ENCODE measurements around the gene HAP1.

The HAP1 gene

DNA sequence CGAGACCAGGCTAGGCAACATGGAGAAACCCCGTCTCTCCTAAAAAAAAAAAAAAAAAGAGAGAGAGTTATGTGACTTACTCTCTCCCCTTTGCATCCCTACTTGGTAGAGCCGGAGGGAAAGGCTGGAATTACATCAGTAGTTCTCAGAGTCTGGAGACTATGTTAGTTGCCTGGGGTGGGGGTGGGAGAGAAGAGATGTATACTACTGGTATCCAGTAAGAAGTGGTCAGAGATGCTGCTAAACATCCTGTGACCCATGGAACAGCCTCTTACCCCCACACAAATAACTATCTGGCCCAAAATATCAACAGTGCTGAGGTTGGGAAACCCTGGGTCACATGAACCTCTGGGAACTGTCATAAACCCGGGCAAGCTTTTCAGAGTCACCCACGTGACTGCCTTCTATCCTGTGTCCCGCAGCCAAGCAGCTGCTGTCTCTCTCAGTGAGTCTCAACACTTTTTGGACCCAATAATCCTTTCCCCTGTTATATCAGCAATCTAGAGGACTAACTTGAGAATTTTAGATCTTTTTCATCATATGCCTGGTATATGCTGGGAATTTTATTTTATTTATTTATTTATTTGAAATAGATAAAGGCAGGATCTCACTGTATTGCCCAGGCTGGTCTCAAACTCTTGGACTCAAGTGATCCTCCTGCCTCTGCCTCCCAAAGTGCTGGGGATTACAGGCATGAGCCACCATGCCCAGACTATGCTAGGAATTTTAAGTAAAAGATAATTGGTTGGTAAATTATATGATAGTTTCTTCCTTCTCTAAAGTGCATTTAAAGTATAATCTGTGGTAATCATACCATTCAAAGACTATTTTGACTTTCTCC, 37.1 kb downstream of the HAP1 start (continued):
- TF ChIP-seq PRDM1 (tag by site-specific recombination; IDR thresholded peaks at IDR 0.05) (peak; percentile 80), ZNF146 (tag by site-specific recombination; IDR thresholded peaks at IDR 0.05) (no peak), ZBTB17 (tag by site-specific recombination; IDR thresholded peaks at IDR 0.05) (no peak), ZNF248 (tag by site-specific recombination; IDR thresholded peaks at IDR 0.05) (no peak), ZBTB20 (tag by site-specific recombination; IDR thresholded peaks at IDR 0.05) (no peak), REPIN1 (tag by site-specific recombination; IDR thresholded peaks at IDR 0.05; ENCODE audit: low read depth) (no peak), ZNF433 (tag by site-specific recombination; IDR thresholded peaks at IDR 0.05; ENCODE audit: low read depth) (no peak), ZNF335 (tag by site-specific recombination; conservative IDR thresholded peaks at IDR 0.05) (peak; percentile 65), ZNF830 (tag by site-specific recombination; IDR thresholded peaks at IDR 0.05; ENCODE audit: low read depth) (no peak), KLF8 (tag by site-specific recombination; IDR thresholded peaks at IDR 0.05) (0 out of 2 replicates have a peak, but pooled peaks have one; percentile 16), ZNF155 (tag by site-specific recombination; IDR thresholded peaks at IDR 0.05) (no peak), ZNF366 (tag by site-specific recombination; conservative IDR thresholded peaks at IDR 0.05) (0 out of 2 replicates have a peak, but pooled peaks have one; percentile 5), ZEB2 (tag by site-specific recombination; IDR thresholded peaks at IDR 0.05) (no peak), ZNF561 (tag by site-specific recombination; IDR thresholded peaks at IDR 0.05; ENCODE audit: borderline replicate concordance) (no peak), GFI1B (tag by site-specific recombination; IDR thresholded peaks at IDR 0.05) (no peak)
- TF ChIP-seq, protein P1, sequence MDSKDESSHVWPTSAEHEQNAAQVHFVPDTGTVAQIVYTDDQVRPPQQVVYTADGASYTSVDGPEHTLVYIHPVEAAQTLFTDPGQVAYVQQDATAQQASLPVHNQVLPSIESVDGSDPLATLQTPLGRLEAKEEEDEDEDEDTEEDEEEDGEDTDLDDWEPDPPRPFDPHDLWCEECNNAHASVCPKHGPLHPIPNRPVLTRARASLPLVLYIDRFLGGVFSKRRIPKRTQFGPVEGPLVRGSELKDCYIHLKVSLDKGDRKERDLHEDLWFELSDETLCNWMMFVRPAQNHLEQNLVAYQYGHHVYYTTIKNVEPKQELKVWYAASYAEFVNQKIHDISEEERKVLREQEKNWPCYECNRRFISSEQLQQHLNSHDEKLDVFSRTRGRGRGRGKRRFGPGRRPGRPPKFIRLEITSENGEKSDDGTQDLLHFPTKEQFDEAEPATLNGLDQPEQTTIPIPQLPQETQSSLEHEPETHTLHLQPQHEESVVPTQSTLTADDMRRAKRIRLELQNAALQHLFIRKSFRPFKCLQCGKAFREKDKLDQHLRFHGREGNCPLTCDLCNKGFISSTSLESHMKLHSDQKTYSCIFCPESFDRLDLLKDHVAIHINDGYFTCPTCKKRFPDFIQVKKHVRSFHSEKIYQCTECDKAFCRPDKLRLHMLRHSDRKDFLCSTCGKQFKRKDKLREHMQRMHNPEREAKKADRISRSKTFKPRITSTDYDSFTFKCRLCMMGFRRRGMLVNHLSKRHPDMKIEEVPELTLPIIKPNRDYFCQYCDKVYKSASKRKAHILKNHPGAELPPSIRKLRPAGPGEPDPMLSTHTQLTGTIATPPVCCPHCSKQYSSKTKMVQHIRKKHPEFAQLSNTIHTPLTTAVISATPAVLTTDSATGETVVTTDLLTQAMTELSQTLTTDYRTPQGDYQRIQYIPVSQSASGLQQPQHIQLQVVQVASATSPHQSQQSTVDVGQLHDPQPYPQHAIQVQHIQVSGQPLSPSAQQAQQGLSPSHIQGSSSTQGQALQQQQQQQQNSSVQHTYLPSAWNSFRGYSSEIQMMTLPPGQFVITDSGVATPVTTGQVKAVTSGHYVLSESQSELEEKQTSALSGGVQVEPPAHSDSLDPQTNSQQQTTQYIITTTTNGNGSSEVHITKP (tag by site-specific recombination; IDR thresholded peaks at IDR 0.05) = peak; percentile 97
- TF ChIP-seq, protein P2, sequence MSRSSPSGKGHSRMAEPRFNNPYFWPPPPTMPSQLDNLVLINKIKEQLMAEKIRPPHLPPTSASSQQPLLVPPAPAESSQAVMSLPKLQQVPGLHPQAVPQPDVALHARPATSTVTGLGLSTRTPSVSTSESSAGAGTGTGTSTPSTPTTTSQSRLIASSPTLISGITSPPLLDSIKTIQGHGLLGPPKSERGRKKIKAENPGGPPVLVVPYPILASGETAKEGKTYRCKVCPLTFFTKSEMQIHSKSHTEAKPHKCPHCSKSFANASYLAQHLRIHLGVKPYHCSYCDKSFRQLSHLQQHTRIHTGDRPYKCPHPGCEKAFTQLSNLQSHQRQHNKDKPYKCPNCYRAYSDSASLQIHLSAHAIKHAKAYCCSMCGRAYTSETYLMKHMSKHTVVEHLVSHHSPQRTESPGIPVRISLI (tag by site-specific recombination; IDR thresholded peaks at IDR 0.05) = no peak

DNA sequence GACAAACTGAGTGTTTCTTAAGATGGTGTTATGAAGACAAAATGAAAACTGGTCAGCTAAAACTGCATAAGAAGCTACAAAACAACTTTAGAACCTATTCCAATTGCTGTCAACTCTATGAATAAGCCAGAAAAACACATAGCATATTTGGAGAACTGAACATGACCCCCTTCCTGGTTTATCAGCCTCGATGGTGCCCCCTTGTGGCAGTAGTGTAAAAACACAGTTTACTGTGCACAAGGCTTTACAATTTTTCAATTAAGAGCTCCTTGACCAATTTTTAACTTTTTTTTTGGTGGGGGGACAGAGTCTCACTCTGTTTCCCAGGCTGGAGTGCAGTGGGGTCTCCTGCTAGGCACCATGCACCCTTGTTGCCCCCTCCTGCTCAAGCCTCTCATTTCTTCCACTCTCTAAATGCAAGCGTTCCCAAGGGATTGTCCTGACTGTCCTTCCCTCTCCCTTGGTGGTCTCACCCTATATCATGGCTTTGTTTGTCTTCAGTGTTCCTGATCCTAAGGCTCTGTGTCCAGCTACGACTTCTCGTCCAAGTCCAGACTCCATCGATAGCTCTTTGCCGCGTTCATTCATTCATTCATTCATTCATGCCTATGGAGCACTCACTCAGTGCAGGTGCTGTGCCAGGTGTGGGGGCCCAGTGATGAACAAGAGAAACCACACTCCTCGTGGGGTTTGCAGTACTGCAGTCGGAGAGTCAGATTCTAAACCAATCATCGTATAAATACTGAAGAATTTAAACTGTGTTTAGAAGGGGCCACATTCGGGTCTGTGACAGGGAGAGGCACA, 38.3 kb downstream of the HAP1 start:
- ChIA-PET CTCF (interaction anchor here (0.5 to 4.5 kb wide), 38 partner anchors 11 to 1485 kb away, joined by 3 to 103 read pairs (median 4); partner anchors contain the start of genes GAST and JUP), POLR2A (interaction anchor here (0.7 to 2.6 kb wide), 6 partner anchors 11 to 116 kb away, joined by 3 to 9 read pairs (median 6); partner anchors contain the start of genes HAP1, JUP and P3H4)
- no peak overlapping the region for H3K4me3 ChIP-seq (ENCODE audit: low read depth, low read length)
- TF ChIP-seq ZNF24 (tag by site-specific recombination; IDR thresholded peaks at IDR 0.05) (peak; percentile 94), ZNF654 (tag by site-specific recombination; IDR thresholded peaks at IDR 0.05; ENCODE audit: low read depth) (peak; percentile 35; the same call in 1 of the 2 replicates), ZNF677 (tag by site-specific recombination; IDR thresholded peaks at IDR 0.05) (no peak), ZNF660 (tag by site-specific recombination; IDR thresholded peaks at IDR 0.05) (peak; percentile 21; the same call in 1 of the 2 replicates), ZNF112 (tag by site-specific recombination; IDR thresholded peaks at IDR 0.05) (no peak), ZSCAN16 (tag by site-specific recombination; IDR thresholded peaks at IDR 0.05) (no peak), MYNN (tag by site-specific recombination; IDR thresholded peaks at IDR 0.05; ENCODE audit: borderline replicate concordance) (peak; percentile 87; the same call in 1 of the 2 replicates), TRIM28 (IDR thresholded peaks at IDR 0.05; ENCODE audit: borderline replicate concordance, low read length) (0 out of 2 replicates have a peak, but pooled peaks have one; percentile 26)
- TF ChIP-seq, protein P3, sequence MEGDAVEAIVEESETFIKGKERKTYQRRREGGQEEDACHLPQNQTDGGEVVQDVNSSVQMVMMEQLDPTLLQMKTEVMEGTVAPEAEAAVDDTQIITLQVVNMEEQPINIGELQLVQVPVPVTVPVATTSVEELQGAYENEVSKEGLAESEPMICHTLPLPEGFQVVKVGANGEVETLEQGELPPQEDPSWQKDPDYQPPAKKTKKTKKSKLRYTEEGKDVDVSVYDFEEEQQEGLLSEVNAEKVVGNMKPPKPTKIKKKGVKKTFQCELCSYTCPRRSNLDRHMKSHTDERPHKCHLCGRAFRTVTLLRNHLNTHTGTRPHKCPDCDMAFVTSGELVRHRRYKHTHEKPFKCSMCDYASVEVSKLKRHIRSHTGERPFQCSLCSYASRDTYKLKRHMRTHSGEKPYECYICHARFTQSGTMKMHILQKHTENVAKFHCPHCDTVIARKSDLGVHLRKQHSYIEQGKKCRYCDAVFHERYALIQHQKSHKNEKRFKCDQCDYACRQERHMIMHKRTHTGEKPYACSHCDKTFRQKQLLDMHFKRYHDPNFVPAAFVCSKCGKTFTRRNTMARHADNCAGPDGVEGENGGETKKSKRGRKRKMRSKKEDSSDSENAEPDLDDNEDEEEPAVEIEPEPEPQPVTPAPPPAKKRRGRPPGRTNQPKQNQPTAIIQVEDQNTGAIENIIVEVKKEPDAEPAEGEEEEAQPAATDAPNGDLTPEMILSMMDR (tag by site-specific recombination; IDR thresholded peaks at IDR 0.05) = peak; percentile 50; the same call in 1 of the 2 replicates
- TF ChIP-seq, protein P4, sequence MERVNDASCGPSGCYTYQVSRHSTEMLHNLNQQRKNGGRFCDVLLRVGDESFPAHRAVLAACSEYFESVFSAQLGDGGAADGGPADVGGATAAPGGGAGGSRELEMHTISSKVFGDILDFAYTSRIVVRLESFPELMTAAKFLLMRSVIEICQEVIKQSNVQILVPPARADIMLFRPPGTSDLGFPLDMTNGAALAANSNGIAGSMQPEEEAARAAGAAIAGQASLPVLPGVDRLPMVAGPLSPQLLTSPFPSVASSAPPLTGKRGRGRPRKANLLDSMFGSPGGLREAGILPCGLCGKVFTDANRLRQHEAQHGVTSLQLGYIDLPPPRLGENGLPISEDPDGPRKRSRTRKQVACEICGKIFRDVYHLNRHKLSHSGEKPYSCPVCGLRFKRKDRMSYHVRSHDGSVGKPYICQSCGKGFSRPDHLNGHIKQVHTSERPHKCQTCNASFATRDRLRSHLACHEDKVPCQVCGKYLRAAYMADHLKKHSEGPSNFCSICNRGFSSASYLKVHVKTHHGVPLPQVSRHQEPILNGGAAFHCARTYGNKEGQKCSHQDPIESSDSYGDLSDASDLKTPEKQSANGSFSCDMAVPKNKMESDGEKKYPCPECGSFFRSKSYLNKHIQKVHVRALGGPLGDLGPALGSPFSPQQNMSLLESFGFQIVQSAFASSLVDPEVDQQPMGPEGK (tag by site-specific recombination; IDR thresholded peaks at IDR 0.05) = 0 out of 2 replicates have a peak, but pooled peaks have one; percentile 0

More for the DNA sequence above, 38.3 kb downstream of the HAP1 start:
- Histone ChIP-seq H3K4me1 (ENCODE audit: control insufficient read depth, insufficient read depth, low read length) (peaks cover 3% of the 10 kb centered on the region; the same call in 1 of the 2 replicates), H3K36me3 (ENCODE audit: control insufficient read depth in 2 of 2, insufficient read depth in 1 of 2, low read length in 2 of 2) (peaks cover 18 to 40% of the 10 kb centered on the region in 2 experiments), H3K27ac (ENCODE audit: extremely low read depth, low read depth, low read length) (no peak overlapping the region), H3K9me3 (ENCODE audit: control insufficient read depth, insufficient read depth, low read depth, low read length) (no peaks in the 10 kb centered on the region)

All from HEK293 (cell line).